HG02642 (cell line): ENCODE results near the gene RAE1.

Experiments used
- ATAC-seq: cut with Tn5 transposase; IDR thresholded peaks from one replicate; pipeline ENCODE4 v1.9.1; 2021; ENCODE audit warnings: mild to moderate bottlenecking; ENCODE audit not compliant: unreplicated experiment, poor library complexity

Gene RAE1

GRCh38 chr20:57398231-57398821 lies 47.3 kb downstream of the RAE1 start:
- peak; percentile 64 for ATAC-seq

GRCh38 chr20:57398901-57399535 lies 48.0 kb downstream of the RAE1 start:
- no peak for ATAC-seq

GRCh38 chr20:57399587-57400155 lies 48.6 kb downstream of the RAE1 start:
- ATAC-seq: peak; percentile 49

- no peak for ATAC-seq
Measured at GRCh38 chr20:57400231-57400701, 49.2 kb downstream of the RAE1 start.

GRCh38 chr20:57400821-57401564 lies 49.9 kb downstream of the RAE1 start:
- peak; percentile 26 for ATAC-seq

- ATAC-seq: no peak
Measured at GRCh38 chr20:57401565-57401918, 50.5 kb downstream of the RAE1 start.

- ATAC-seq: no peak
Measured at GRCh38 chr20:57402206-57403125, 51.4 kb downstream of the RAE1 start.

- ATAC-seq: no peak
Measured at GRCh38 chr20:57403216-57403615, 52.2 kb downstream of the RAE1 start.

GRCh38 chr20:57404006-57404405 lies 53.0 kb downstream of the RAE1 start:
- ATAC-seq: no peak

GRCh38 chr20:57404419-57405072 lies 53.5 kb downstream of the RAE1 start:
- no peak for ATAC-seq

GRCh38 chr20:57405236-57406016 lies 54.4 kb downstream of the RAE1 start:
- no peak for ATAC-seq

GRCh38 chr20:57407541-57407956 lies 56.5 kb downstream of the RAE1 start:
- ATAC-seq: no peak

GRCh38 chr20:57408131-57408530 lies 57.1 kb downstream of the RAE1 start:
- ATAC-seq: no peak

- ATAC-seq: no peak
Measured at GRCh38 chr20:57408536-57409233, 57.6 kb downstream of the RAE1 start.

- ATAC-seq: no peak
Measured at GRCh38 chr20:57409316-57409671, 58.2 kb downstream of the RAE1 start.

GRCh38 chr20:57409672-57410397 lies 58.8 kb downstream of the RAE1 start:
- ATAC-seq: no peak

- no peak for ATAC-seq
Measured at GRCh38 chr20:57410398-57410920, 59.4 kb downstream of the RAE1 start.

GRCh38 chr20:57410924-57411323 lies 59.9 kb downstream of the RAE1 start:
- no peak for ATAC-seq
